GM06990 (cell line): ENCODE results near the gene GNG3.

ENCODE experiments used
- DNase-seq: peaks from one replicate; pipeline ENCODE4 v3.0.0-alpha.2; 2011; ENCODE audit not compliant: insufficient read length; ENCODE audit errors: extremely low read depth
- H3K27me3 ChIP-seq: replicated peaks from 2 replicates; pipeline ENCODE4 v1.6.0; 2011; ENCODE audit warnings: low read length; ENCODE audit not compliant: control insufficient read depth, insufficient read depth
- H3K36me3 ChIP-seq: 2 replicates; pipeline ENCODE4 v1.5.1; 2011; ENCODE audit warnings: low read length; ENCODE audit not compliant: control insufficient read depth, insufficient read depth
- H3K4me3 ChIP-seq: replicated peaks from 2 replicates; pipeline ENCODE4 v1.5.1; 2011; ENCODE audit warnings: low read depth, mild to moderate bottlenecking, control low read depth, low read length
- TF ChIP-seq, protein P1 (sequence below): IDR thresholded peaks from 2 replicates; pipeline ENCODE4 v1.5.1; 2011; ENCODE audit warnings: low read length, control low read depth, mild to moderate bottlenecking, inconsistent platforms; ENCODE audit not compliant: insufficient read depth, poor library complexity, severe bottlenecking

Gene GNG3

DNA sequence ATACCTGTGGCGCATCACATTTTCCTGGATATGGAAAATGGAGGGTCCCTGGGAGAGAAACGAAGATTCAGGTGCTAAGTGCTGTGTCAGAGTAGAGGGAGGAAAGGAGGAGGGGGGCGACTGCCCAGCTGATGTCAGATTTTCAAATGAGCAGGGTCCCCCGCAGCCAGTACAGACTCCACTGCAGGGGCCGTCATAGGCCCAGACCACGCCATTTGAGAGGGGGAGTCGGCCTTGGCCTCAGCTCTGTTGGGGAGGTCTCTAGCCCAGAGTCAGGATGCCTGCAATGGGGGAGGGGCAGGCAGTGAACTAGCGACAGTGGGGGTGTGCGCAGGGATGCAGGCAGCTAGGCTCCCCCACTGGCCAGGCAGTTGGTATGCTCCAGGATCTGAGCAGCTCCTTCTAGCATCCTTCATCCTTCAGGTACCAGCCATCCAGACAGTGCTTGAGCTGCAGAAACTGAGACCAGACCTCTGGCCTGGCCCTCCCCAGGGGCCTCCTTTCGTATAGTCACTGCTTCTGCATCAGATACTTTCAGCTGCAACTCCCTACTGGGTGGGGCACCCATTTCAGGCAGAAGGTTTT is at the start of gene GNG3, which contains the start of gene BSCL2:
GNG3 (plus strand) TSS at position 400 of the 585 bp plus-strand sequence. CDS start 620 bp downstream, outside the sequence.
BSCL2 (minus strand) TSS at position 148 of the 585 bp plus-strand sequence. CDS start 229 bp downstream, outside the sequence.
- H3K4me3 ChIP-seq, result peak within 1 kb of the TSS; percentile 82
- H3K36me3 ChIP-seq, result peaks cover 4% of the 10 kb centered on the region
- DNase-seq, result no peak
- TF ChIP-seq, protein P1, sequence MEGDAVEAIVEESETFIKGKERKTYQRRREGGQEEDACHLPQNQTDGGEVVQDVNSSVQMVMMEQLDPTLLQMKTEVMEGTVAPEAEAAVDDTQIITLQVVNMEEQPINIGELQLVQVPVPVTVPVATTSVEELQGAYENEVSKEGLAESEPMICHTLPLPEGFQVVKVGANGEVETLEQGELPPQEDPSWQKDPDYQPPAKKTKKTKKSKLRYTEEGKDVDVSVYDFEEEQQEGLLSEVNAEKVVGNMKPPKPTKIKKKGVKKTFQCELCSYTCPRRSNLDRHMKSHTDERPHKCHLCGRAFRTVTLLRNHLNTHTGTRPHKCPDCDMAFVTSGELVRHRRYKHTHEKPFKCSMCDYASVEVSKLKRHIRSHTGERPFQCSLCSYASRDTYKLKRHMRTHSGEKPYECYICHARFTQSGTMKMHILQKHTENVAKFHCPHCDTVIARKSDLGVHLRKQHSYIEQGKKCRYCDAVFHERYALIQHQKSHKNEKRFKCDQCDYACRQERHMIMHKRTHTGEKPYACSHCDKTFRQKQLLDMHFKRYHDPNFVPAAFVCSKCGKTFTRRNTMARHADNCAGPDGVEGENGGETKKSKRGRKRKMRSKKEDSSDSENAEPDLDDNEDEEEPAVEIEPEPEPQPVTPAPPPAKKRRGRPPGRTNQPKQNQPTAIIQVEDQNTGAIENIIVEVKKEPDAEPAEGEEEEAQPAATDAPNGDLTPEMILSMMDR, result no peak
- H3K27me3 ChIP-seq, result no peaks in the 10 kb centered on the region

DNA sequence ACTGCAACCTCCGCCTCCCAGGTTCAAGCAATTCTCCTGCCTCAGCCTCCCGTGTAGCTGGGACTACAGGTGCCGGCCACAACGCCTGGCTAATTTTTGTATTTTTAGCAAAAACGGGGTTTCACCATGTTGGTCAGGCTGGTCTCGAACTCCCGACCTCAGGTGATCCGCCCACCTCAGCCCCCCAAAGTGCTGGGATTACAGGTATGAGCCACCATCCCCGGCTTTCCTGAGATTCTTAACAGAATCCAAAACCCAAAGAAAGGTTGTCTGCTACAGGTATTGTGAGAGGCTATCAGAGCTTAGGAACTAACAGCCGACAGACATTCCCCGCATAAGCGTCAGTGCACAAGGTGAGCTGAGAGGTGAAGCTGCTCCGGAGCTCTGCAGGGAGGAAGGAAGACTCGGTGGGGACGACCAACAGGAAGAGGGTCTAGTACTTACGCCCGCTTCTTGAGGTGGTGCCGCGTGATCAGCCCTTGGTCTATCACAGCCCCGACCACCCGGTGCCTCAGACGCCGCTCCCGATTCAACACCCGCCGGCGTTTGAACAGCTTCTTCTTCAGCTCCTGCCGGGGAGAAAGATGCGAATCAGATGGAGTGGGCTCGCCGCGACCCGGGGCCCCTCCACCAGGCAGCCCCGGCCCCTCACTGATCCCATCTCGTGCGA is 42.9 kb upstream of the GNG3 start:
- Histone ChIP-seq H3K27me3 (no peaks in the 10 kb centered on the region), H3K4me3 (peak overlapping the region; percentile 78), H3K36me3 (peaks cover 15% of the 10 kb centered on the region)
- TF ChIP-seq, protein P1, result no peak
- DNase-seq, result no peak

DNA sequence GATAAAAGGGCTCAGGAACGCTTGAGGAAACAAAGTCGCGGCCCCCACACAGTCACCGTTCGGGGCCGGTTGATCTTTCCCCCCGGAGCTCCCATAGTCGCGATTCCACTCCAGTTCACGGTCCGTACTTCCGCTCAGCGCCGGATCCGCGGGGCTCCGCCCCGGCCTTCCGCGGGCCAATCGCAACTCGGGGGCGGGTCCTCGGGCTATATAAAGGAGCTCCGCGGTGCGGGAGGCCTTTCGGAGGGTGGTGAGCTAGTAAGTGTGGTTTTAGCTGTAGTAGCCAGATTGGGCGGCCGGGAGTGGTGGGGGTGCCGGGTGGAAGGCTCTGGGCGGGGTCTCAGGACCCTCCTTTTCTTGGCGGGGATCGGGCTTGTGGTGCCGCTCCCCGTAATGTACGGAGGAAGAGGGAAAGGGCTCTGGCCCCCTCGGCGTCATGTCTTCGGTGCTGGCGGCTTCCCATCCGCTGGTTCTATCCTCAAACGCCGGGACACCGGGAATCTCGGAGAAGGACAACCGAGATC is 42.3 kb upstream of the GNG3 start, which contains the start of the genes C11orf98 and CSKMT:
C11orf98 (minus strand) TSS at position 136 of the 524 bp plus-strand sequence; CDS start at position 95, 41 bp downstream.
CSKMT (plus strand) TSS at position 238 of the 524 bp plus-strand sequence. CDS start 568 bp downstream, outside the sequence.
- TF ChIP-seq, protein P1, result no peak
- Histone ChIP-seq H3K36me3 (peaks cover 15% of the 10 kb centered on the region), H3K4me3 (peak within 1 kb of the TSS; percentile 78), H3K27me3 (no peaks in the 10 kb centered on the region)
- DNase-seq, result peak; percentile 96

DNA sequence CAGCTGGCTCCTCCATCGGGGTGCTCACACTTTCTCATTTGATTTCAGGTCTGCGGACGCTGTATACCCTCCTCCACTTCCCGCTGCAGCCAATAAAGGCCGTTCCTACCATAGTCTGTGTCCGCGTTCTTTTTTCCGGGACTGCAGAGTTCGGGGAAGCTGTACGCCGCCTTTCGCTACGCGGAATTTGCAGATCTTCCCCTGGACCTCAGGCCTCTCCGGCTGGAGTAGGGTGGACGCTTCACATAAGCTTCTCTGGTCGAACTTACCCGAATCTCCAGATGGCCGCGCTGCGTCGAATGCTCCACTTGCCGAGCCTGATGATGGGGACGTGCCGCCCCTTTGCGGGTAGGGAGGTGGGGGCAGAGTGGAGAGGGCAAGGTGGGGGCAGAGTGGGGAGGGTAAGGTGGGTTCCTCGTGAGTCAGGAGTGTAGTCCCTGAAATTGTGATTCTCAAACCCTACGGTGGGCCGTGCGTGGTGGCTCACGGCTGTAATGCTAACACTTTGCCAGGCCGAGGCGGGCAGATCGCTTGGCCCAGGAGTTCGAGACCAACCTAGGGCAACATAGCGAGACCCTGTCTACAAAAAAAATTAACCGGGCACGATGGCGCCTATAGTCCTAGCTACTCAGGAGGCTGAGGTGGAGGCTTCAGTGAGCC is 41.7 kb upstream of the GNG3 start:
- DNase-seq, result peak; percentile 58
- peak overlapping the region; percentile 78 for H3K4me3 ChIP-seq
- H3K36me3 ChIP-seq, result peaks cover 15% of the 10 kb centered on the region
- TF ChIP-seq, protein P1, result no peak
- H3K27me3 ChIP-seq, result no peaks in the 10 kb centered on the region

DNA sequence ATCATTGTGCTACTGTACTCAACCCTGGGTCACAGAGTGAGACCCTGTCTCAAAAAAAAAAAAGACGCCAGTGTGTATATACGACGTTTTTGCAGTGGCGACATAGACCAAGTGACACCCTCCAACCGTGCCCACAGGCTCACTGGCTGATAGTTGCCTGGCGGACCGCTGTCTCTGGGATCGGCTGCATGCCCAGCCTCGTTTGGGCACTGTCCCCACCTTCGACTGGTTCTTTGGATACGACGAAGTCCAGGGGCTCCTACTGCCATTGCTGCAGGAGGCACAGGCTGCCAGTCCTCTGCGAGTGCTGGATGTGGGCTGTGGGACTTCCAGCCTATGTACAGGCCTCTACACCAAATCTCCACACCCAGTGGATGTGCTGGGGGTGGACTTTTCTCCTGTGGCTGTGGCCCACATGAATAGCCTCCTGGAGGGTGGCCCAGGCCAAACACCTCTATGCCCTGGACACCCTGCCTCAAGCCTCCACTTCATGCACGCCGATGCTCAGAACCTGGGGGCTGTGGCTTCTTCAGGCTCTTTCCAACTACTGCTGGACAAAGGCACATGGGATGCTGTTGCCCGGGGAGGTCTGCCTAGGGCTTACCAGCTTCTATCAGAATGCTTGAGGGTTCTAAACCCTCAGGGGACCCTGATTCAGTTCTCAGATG is 41.1 kb upstream of the GNG3 start:
- TF ChIP-seq, protein P1, result no peak
- H3K27me3 ChIP-seq, result no peaks in the 10 kb centered on the region
- H3K4me3 ChIP-seq, result peak overlapping the region; percentile 78
- peaks cover 15% of the 10 kb centered on the region for H3K36me3 ChIP-seq
- no peak for DNase-seq
